ENCODE measurements around the gene CREBBP.
"Not testable (repeated sequence)": the region's sequence is repeated elsewhere in the genome, so short reads cannot be mapped to it uniquely, and the experiment has no call there.

Gene CREBBP

DNA sequence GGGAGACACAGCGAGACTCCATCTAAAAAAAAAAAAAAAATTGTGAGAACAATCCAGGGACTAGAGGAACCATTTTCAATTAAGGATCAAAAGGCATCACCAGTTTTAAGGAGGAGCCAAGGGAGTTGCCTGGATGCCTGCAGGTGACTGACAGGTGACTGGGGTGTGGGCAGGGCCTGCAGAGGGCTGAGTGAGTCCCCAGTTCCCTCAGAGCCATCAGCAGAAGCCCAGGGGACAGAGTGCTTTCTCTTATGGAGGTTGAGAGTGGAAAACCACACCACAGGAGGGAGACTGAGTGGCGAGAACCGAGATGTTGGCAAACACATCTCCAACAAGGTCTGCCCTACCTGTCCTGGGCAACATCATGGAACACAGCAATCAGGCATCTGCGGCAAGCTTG lies 27.1 kb upstream of the CREBBP start:
- Histone ChIP-seq H3K4me1 (no peaks in the 10 kb centered on the region), H3K4me3 (no peak overlapping the region), H3K27ac (no peak overlapping the region), H3K9me3 (no peaks in the 10 kb centered on the region), H3K27me3 (no peaks in the 10 kb centered on the region), H3K36me3 (no peaks in the 10 kb centered on the region)
- TF ChIP-seq, protein P1, sequence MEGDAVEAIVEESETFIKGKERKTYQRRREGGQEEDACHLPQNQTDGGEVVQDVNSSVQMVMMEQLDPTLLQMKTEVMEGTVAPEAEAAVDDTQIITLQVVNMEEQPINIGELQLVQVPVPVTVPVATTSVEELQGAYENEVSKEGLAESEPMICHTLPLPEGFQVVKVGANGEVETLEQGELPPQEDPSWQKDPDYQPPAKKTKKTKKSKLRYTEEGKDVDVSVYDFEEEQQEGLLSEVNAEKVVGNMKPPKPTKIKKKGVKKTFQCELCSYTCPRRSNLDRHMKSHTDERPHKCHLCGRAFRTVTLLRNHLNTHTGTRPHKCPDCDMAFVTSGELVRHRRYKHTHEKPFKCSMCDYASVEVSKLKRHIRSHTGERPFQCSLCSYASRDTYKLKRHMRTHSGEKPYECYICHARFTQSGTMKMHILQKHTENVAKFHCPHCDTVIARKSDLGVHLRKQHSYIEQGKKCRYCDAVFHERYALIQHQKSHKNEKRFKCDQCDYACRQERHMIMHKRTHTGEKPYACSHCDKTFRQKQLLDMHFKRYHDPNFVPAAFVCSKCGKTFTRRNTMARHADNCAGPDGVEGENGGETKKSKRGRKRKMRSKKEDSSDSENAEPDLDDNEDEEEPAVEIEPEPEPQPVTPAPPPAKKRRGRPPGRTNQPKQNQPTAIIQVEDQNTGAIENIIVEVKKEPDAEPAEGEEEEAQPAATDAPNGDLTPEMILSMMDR (IDR thresholded peaks at IDR 0.05), result no peak
- intact Hi-C loops (cut with DNase I; ENCODE audit: low total_unique reads), result no loop called here
- DNase-seq, result no peak

DNA sequence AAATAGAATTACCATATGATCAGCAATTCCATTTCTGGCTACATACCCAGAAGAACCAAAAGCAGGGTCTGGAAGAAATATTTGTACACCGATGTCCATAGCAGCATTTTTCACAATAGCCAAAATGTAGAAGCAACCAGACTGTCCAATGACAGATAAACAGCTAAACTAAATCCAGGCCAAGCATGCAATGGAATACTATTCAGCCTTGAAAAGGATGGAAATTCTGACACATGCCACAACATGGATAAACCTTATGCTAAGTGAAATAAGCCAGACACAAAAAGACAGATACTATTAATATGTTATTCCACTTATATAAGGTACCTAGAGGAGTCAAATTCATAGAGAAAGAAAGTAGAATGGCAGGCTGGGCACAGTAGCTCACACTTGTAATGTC lies 25.9 kb upstream of the CREBBP start:
- DNase-seq, result no peak
- Histone ChIP-seq H3K36me3 (no peaks in the 10 kb centered on the region), H3K27ac (no peak overlapping the region), H3K4me3 (no peak overlapping the region), H3K4me1 (no peaks in the 10 kb centered on the region), H3K9me3 (no peaks in the 10 kb centered on the region), H3K27me3 (no peaks in the 10 kb centered on the region)
- intact Hi-C loops (cut with DNase I; ENCODE audit: low total_unique reads), result no loop called here
- TF ChIP-seq, protein P1 (IDR thresholded peaks at IDR 0.05), result no peak

- Histone ChIP-seq H3K36me3 (no peaks in the 10 kb centered on the region), H3K9me3 (no peaks in the 10 kb centered on the region), H3K27me3 (no peaks in the 10 kb centered on the region), H3K4me3 (no peak overlapping the region), H3K4me1 (no peaks in the 10 kb centered on the region), H3K27ac (no peak overlapping the region)
- intact Hi-C loops (cut with DNase I; ENCODE audit: low total_unique reads), result no loop called here
- no peak for DNase-seq
- TF ChIP-seq, protein P1 (IDR thresholded peaks at IDR 0.05), result no peak
Observed at GRCh38 chr16:3904875-3905274, 24.4 kb upstream of the CREBBP start.

- Histone ChIP-seq H3K27ac (no peak overlapping the region), H3K4me1 (no peaks in the 10 kb centered on the region), H3K27me3 (peaks cover 0 to 12% of the 10 kb centered on the region in 2 donors), H3K4me3 (no peak overlapping the region), H3K36me3 (no peaks in the 10 kb centered on the region), H3K9me3 (no peaks in the 10 kb centered on the region)
- intact Hi-C loops (cut with DNase I; ENCODE audit: low total_unique reads), result no loop called here
- TF ChIP-seq, protein P1 (IDR thresholded peaks at IDR 0.05), result no peak
- peak in 1 of 2 donors; percentile 24 for DNase-seq
Observed at GRCh38 chr16:3890091-3890490, 9.6 kb upstream of the CREBBP start.

- TF ChIP-seq, protein P1 (IDR thresholded peaks at IDR 0.05), result no peak
- DNase-seq, result no peak
- intact Hi-C loops (cut with DNase I; ENCODE audit: low total_unique reads), result no loop called here
Observed at GRCh38 chr16:3889059-3889458, 8.5 kb upstream of the CREBBP start.

DNA sequence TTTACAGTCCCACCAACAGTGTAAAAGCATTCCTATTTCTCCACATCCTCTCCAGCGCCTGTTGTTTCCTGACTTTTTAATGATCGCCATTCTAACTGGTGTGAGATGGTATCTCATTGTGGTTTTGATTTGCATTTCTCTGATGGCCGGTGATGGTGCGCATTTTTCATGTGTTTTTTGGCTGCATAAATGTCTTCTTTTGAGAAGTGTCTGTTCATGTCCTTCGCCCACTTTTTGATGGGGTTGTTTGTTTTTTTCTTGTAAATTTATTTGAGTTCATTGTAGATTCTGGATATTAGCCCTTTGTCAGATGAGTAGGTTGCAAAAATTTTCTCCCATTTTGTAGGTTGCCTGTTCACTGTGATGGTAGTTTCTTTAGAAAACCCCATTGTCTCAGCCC lies 5.5 kb upstream of the CREBBP start:
- intact Hi-C loops (cut with DNase I; ENCODE audit: low total_unique reads); H3K9me3 ChIP-seq; H3K27me3 ChIP-seq; DNase-seq; H3K36me3 ChIP-seq; H3K4me3 ChIP-seq; H3K4me1 ChIP-seq; H3K27ac ChIP-seq: not testable (repeated sequence)

More at GRCh38 chr16:3889059-3889458, 8.5 kb upstream of the CREBBP start:
- H3K36me3 ChIP-seq, result no peaks in the 10 kb centered on the region
- H3K27me3 ChIP-seq, result peaks cover 0 to 12% of the 10 kb centered on the region in 2 donors
- no peaks in the 10 kb centered on the region for H3K4me1 ChIP-seq
- no peak overlapping the region for H3K4me3 ChIP-seq
- no peak overlapping the region for H3K27ac ChIP-seq
- H3K9me3 ChIP-seq, result no peaks in the 10 kb centered on the region
